OCI-LY7 (cell line): Measurements from ENCODE around the gene NUP93. TPM values are rescaled to one million over a fixed set of nuclear protein-coding genes. Genes with fewer than 3 reads are reported as not detected.

Experiments
- BruUV-seq: library from RNA; stranded (reverse); fragments of 400-500 nt; replicated peaks from 2 replicates; lab custom pipeline; 2021; lab: Mats Ljungman, UMichigan
- CTCF ChIA-PET: fragments of 300-600 bp; sonication (Branson Sonifier 250); formaldehyde crosslinking; loops from one replicate; lab custom pipeline; 2022; ENCODE audit warnings: antibody characterized with exemption; ENCODE audit not compliant: unreplicated experiment; lab: Charles Lee
- POLR2A ChIA-PET: fragments of 300-600 bp; sonication (Branson Sonifier 250); formaldehyde crosslinking; loops from one replicate; lab custom pipeline; 2022; ENCODE audit warnings: antibody characterized with exemption; lab: Charles Lee
- DNase-seq: peaks from one replicate; pipeline ENCODE4 v3.0.0-alpha.2; 2015; ENCODE audit warnings: low spot score
- H2AFZ ChIP-seq: fragments of 200-600 bp; sonication (generic), shearing (Covaris generic); 2 replicates; pipeline ENCODE4 v1.6.1; 2014; ENCODE audit warnings: mild to moderate bottlenecking, antibody characterized with exemption, low read length, moderate library complexity
- H3K27ac ChIP-seq: fragments of 200-600 bp; sonication (generic); 2 replicates; pipeline ENCODE4 v1.5.1; 2014; ENCODE audit warnings: mixed run types, low read depth, mild to moderate bottlenecking, moderate library complexity, low read length, inconsistent platforms; ENCODE audit not compliant: poor library complexity, severe bottlenecking
- H3K36me3 ChIP-seq: fragments of 200-600 bp; sonication (generic); 2 replicates; pipeline ENCODE4 v1.6.1; 2014; ENCODE audit warnings: mild to moderate bottlenecking, antibody characterized with exemption, low read length, moderate library complexity, mixed read lengths; ENCODE audit not compliant: insufficient read depth
- H3K4me1 ChIP-seq: fragments of 200-600 bp; sonication (generic); 2 replicates; pipeline ENCODE4 v1.5.1; 2014; ENCODE audit warnings: mild to moderate bottlenecking, low read length; ENCODE audit not compliant: insufficient read depth, poor library complexity, severe bottlenecking
- H3K4me2 ChIP-seq: fragments of 200-600 bp; sonication (generic); 2 replicates; pipeline ENCODE4 v1.6.1; 2014; ENCODE audit warnings: mild to moderate bottlenecking, low read length
- H3K4me3 ChIP-seq: fragments of 200-600 bp; sonication (generic); 2 replicates; pipeline ENCODE4 v1.5.1; 2014; ENCODE audit warnings: mild to moderate bottlenecking, low read depth, low read length; ENCODE audit not compliant: poor library complexity, severe bottlenecking
- H3K79me2 ChIP-seq: fragments of 200-600 bp; sonication (generic); 2 replicates; pipeline ENCODE4 v1.6.1; 2016; ENCODE audit warnings: low read depth, mild to moderate bottlenecking, low read length, moderate library complexity, mixed read lengths; ENCODE audit not compliant: insufficient read depth
- H3K9me2 ChIP-seq: fragments of 200-600 bp; sonication (generic); 2 replicates; pipeline ENCODE4 v1.6.1; 2016; ENCODE audit warnings: mild to moderate bottlenecking, low read length, mixed read lengths; ENCODE audit not compliant: insufficient read depth
- H3K9me3 ChIP-seq: fragments of 200-600 bp; sonication (generic); 2 replicates; pipeline ENCODE4 v1.6.1; 2014; ENCODE audit warnings: mild to moderate bottlenecking, mixed run types, low read length, mixed read lengths
- H4K20me1 ChIP-seq: fragments of 200-600 bp; sonication (generic); 2 replicates; pipeline ENCODE4 v1.6.1; 2014; ENCODE audit warnings: mild to moderate bottlenecking, antibody characterized with exemption, low read length, moderate library complexity, mixed read lengths; ENCODE audit not compliant: insufficient read depth
- CTCF ChIP-seq: fragments of 200-600 bp; sonication (generic); conservative IDR thresholded peaks from 2 replicates; pipeline ENCODE4 v1.5.1; 2014; ENCODE audit warnings: mild to moderate bottlenecking, antibody characterized with exemption, low read length, moderate library complexity, mixed read lengths
- EZH2phosphoT487 ChIP-seq: fragments of 200-600 bp; sonication (generic); IDR thresholded peaks from 2 replicates; pipeline ENCODE4 v1.6.1; 2018; ENCODE audit warnings: low read depth, borderline replicate concordance, mild to moderate bottlenecking, mixed run types, antibody characterized with exemption, low read length, moderate library complexity, mixed read lengths
- intact Hi-C: fragments of 100-400 bp; cut with micrococcal nuclease; formaldehyde crosslinking; loops from one replicate; pipeline ENCODE4 v1.10.0; 2022; ENCODE audit not compliant: unreplicated experiment
- total RNA-seq, 2 experiments: library from RNA; depleted of rRNA in 1 of 2; stranded (reverse); fragments of >200 nt in 1 of 2; shearing (Covaris generic) in 1 of 2; gene quantifications; 2 replicates each; pipeline ENCODE4 v1.2.3, GENCODE V29; 2014 to 2022

NUP93 gene
- total RNA-seq, 2 experiments from 2014 or later, result 119 to 183 TPM

- Histone ChIP-seq H3K4me1 (peaks cover 23% of the 10 kb centered on the region), H2AFZ (peak overlapping the region; percentile 91), H4K20me1 (no peaks in the 10 kb centered on the region), H3K9me3 (no peaks in the 10 kb centered on the region), H3K4me3 (peak overlapping the region; percentile 38), H3K36me3 (no peaks in the 10 kb centered on the region), H3K4me2 (peak overlapping the region; percentile 59; the same call in 1 of the 2 replicates), H3K79me2 (no peaks in the 10 kb centered on the region), H3K27ac (peak overlapping the region; percentile 61), H3K9me2 (no peaks in the 10 kb centered on the region)
- DNase-seq, result no peak
- ChIA-PET CTCF (no interaction called here), POLR2A (interaction anchor here (1.0 to 2.9 kb wide), 2 partner anchors 19 kb away, joined by 3 to 9 read pairs; no protein-coding TSS in a partner anchor)
- TF ChIP-seq CTCF (no peak), EZH2phosphoT487 (no peak)
- intact Hi-C loops, result no loop called here
- no TSS peak for BruUV-seq
Measured at GRCh38 chr16:56709443-56710040, 20.4 kb upstream of the NUP93 start.

GRCh38 chr16:56710181-56710737, 19.7 kb upstream of the NUP93 start:
- no peaks in the 10 kb centered on the region for H3K9me2 ChIP-seq
- CTCF ChIA-PET, result no interaction called here
- no peak overlapping the region for H3K27ac ChIP-seq
- H3K4me1 ChIP-seq, result peaks cover 23% of the 10 kb centered on the region
- DNase-seq, result no peak
- TF ChIP-seq EZH2phosphoT487 (no peak), CTCF (no peak)
- intact Hi-C loops, result no loop called here
- H3K4me3 ChIP-seq, result no peak overlapping the region
- POLR2A ChIA-PET, result interaction anchor here (2.9 kb wide), 1 partner anchor 18 kb away, joined by 9 read pairs; no protein-coding TSS in a partner anchor
- no peak overlapping the region for H3K4me2 ChIP-seq
- H3K36me3 ChIP-seq, result no peaks in the 10 kb centered on the region
- no peak overlapping the region for H2AFZ ChIP-seq
- H3K9me3 ChIP-seq, result no peaks in the 10 kb centered on the region
- H3K79me2 ChIP-seq, result no peaks in the 10 kb centered on the region
- no TSS peak for BruUV-seq
- no peaks in the 10 kb centered on the region for H4K20me1 ChIP-seq

GRCh38 chr16:56711862-56712261, 18.1 kb upstream of the NUP93 start:
- Histone ChIP-seq H3K4me1 (peaks cover 24% of the 10 kb centered on the region), H3K4me3 (no peak overlapping the region), H4K20me1 (no peaks in the 10 kb centered on the region), H3K4me2 (no peak overlapping the region), H3K9me3 (no peaks in the 10 kb centered on the region), H3K36me3 (no peaks in the 10 kb centered on the region), H2AFZ (no peak overlapping the region), H3K27ac (no peak overlapping the region), H3K9me2 (no peaks in the 10 kb centered on the region), H3K79me2 (no peaks in the 10 kb centered on the region)
- DNase-seq, result no peak
- TF ChIP-seq CTCF, result no peak
- TF ChIP-seq EZH2phosphoT487, result no peak
- ChIA-PET CTCF (no interaction called here), POLR2A (no interaction called here)
- intact Hi-C loops, result no loop called here
- no TSS peak for BruUV-seq
